ENCODE results near the gene GALNS.

- TF ChIP-seq CTCF (IDR thresholded peaks at IDR 0.05) (no peak), POLR2AphosphoS5 (IDR thresholded peaks at IDR 0.05) (no peak), POLR2A (IDR thresholded peaks at IDR 0.05) (no peak), EP300 (IDR thresholded peaks at IDR 0.05; ENCODE audit: low read depth) (no peak)
Measured at GRCh38 chr16:88767546-88768070, 89.1 kb downstream of the GALNS start.
